HFFc6 (cell line): Measurements from ENCODE around the gene SPATA31A5. TPM values are rescaled to one million over a fixed set of nuclear protein-coding genes. Genes with fewer than 3 reads are reported as not detected.
"Not testable (repeated sequence)": the region's sequence is repeated elsewhere in the genome, so short reads cannot be mapped to it uniquely, and the experiment has no call there.

Experiments
- DNase-seq: peaks from one replicate; pipeline ENCODE4 v3.0.0-alpha.2; 2018
- H3K27ac Mint-ChIP-seq: 2 replicates; pipeline ENCODE4 v1.8.0; 2020; ENCODE audit warnings: mild to moderate bottlenecking, mixed read lengths
- H3K27me3 Mint-ChIP-seq: 2 replicates; pipeline ENCODE4 v1.8.0; 2021; ENCODE audit warnings: mild to moderate bottlenecking, moderate library complexity, mixed read lengths; ENCODE audit not compliant: insufficient read depth
- H3K36me3 Mint-ChIP-seq: 2 replicates; pipeline ENCODE4 v1.8.0; 2021; ENCODE audit warnings: low read depth, mixed read lengths
- H3K4me1 Mint-ChIP-seq: 2 replicates; pipeline ENCODE4 v1.8.0; 2020; ENCODE audit warnings: low read depth, mixed read lengths
- H3K4me3 Mint-ChIP-seq: 2 replicates; pipeline ENCODE4 v1.8.0; 2020; ENCODE audit warnings: mild to moderate bottlenecking, moderate library complexity, mixed read lengths
- H3K9me3 Mint-ChIP-seq: 2 replicates; pipeline ENCODE4 v1.8.0; 2020; ENCODE audit warnings: mild to moderate bottlenecking, mixed read lengths
- long read RNA-seq: library from polyadenylated mRNA; unstranded; transcript quantifications from one replicate; pipeline ENCODE4 v2.0.0, GENCODE V29; 2019
- total RNA-seq, 6 experiments: library from RNA; stranded (reverse); fragmentation: NEBNext Ultra II Directional; extraction: Animal tissue kit (Norgen Biotek cat#: 25700); gene quantifications; 2 replicates in 1 of 6; 3 replicates in 5 of 6; pipeline ENCODE4 v1.2.3, GENCODE V29; 2021

SPATA31A5 gene
- total RNA-seq: not detected
- long read RNA-seq: 0 reads

GRCh38 chr9:60914107-60914506, at the start of gene SPATA31A5:
SPATA31A5 (plus strand) TSS chr9:60914407; CDS start chr9:60914436, 29 bp downstream.
- not testable (repeated sequence) for H3K36me3 Mint-ChIP-seq, H3K27ac Mint-ChIP-seq, H3K9me3 Mint-ChIP-seq, DNase-seq, H3K4me1 Mint-ChIP-seq, H3K4me3 Mint-ChIP-seq, H3K27me3 Mint-ChIP-seq

GRCh38 chr9:60962990-60963350, 48.8 kb downstream of the SPATA31A5 start:
- H3K4me3 Mint-ChIP-seq, H3K9me3 Mint-ChIP-seq, H3K27me3 Mint-ChIP-seq, H3K4me1 Mint-ChIP-seq, H3K36me3 Mint-ChIP-seq, H3K27ac Mint-ChIP-seq, DNase-seq: not testable (repeated sequence)

GRCh38 chr9:60966382-60966781, 52.2 kb downstream of the SPATA31A5 start:
- H3K27ac Mint-ChIP-seq, H3K36me3 Mint-ChIP-seq, H3K9me3 Mint-ChIP-seq, H3K27me3 Mint-ChIP-seq, H3K4me1 Mint-ChIP-seq, H3K4me3 Mint-ChIP-seq, DNase-seq: not testable (repeated sequence)
